Erythroblast (primary cell): ENCODE data around the gene FURIN.
"Not testable (repeated sequence)": the region's sequence is repeated elsewhere in the genome, so short reads cannot be mapped to it uniquely, and the experiment has no call there.

Experiments
- DNase-seq, 2 experiments: peaks; one replicate each; lab custom pipeline; 2025; lab: John Stamatoyannopoulos, UW
- GATA1 ChIP-seq: IDR thresholded peaks from 2 replicates; pipeline ENCODE4 v1.6.1; 2011; ENCODE audit warnings: low read depth, mild to moderate bottlenecking, control low read depth, low read length, moderate library complexity
- POLR2A ChIP-seq: IDR thresholded peaks from 2 replicates; pipeline ENCODE4 v1.6.1; 2011; ENCODE audit warnings: mild to moderate bottlenecking, low read length

FURIN gene

GRCh38 chr15:90837094-90837493 lies 31.3 kb upstream of the FURIN start:
- TF ChIP-seq POLR2A (no peak), GATA1 (no peak)
- peak; percentile 31 to 36 for DNase-seq

GRCh38 chr15:90838139-90838538 lies 30.2 kb upstream of the FURIN start:
- peak; percentile 54 to 69 for DNase-seq
- no peak for TF ChIP-seq POLR2A
- no peak for TF ChIP-seq GATA1

GRCh38 chr15:90838544-90838943 lies 29.8 kb upstream of the FURIN start:
- TF ChIP-seq GATA1 = no peak
- no peak for TF ChIP-seq POLR2A
- no peak for DNase-seq

GRCh38 chr15:90839187-90840071 lies 29.0 kb upstream of the FURIN start:
- peak; percentile 18 for TF ChIP-seq POLR2A
- TF ChIP-seq GATA1 = no peak
- peak; percentile 45 to 59 for DNase-seq

- peak; percentile 54 to 58 for DNase-seq
- TF ChIP-seq GATA1 (no peak), POLR2A (no peak)
Measured at GRCh38 chr15:90840157-90840855, 28.1 kb upstream of the FURIN start.

- DNase-seq = peak; percentile 98 to 99
- TF ChIP-seq POLR2A (peak; percentile 51), GATA1 (peak; percentile 90)
Measured at GRCh38 chr15:90840954-90841353, 27.4 kb upstream of the FURIN start.

GRCh38 chr15:90844696-90845095 lies 23.7 kb upstream of the FURIN start:
- DNase-seq = no peak
- TF ChIP-seq GATA1 (no peak), POLR2A (no peak)

DNA sequence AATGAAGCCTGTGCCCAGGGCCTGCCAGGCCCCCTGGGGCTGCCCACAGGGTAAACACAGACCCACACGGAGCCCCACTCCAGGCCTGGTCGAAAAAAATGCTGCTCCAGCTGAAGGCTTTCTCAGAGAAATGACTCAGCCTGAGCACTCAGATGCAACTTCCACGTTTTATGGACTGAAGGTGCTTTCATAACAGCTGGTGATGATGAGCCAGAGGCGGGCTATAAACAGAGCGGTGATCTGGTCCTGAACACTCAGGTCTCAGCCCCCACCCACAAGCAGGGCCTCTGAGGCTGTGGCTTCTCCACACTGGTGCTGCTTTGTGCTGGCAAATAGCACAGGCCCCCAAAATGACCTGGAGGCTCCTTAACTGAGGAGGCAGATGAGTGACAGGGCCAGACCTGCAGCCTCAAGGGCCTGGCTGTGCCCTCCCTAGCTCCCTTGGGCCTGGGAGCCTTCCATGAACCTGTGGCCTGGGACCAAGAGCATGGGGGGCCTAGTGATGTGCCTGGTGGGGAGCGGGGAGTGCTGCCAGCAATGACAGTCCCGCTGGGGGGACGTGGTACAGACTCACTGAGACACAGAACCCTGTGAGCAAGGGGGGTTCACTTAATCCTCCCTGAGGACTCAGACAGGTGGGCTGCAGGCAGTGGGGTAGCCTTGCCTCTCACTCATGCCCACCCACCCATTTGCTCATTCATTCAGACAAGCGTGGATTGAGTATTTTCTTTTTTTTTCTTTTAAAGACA lies 23.0 kb upstream of the FURIN start:
- no peak for TF ChIP-seq GATA1
- no peak for TF ChIP-seq POLR2A
- peak; percentile 49 to 83 for DNase-seq

DNA sequence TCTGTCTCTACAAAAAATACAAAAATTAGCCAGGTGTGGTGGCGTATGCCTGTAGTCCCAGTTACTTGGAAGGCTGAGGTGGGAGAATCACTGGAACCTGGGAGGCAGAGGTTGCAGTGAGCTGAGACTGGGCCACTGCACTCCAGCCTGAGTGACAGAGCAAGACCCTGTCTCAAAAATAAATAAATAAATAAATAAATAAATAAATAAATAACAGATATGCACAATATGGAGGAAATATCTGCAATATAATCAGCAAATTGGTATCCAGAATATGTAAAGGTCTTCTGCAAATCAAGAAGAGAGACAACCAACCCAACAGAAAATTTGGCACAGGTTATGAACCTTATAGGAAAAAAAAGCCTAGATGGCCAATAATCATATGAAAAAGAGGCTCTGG lies 19.0 kb upstream of the FURIN start:
- not testable (repeated sequence) for DNase-seq

- no peak for DNase-seq
- TF ChIP-seq POLR2A (no peak), GATA1 (no peak)
Measured at GRCh38 chr15:90851114-90851513, 17.3 kb upstream of the FURIN start.

DNA sequence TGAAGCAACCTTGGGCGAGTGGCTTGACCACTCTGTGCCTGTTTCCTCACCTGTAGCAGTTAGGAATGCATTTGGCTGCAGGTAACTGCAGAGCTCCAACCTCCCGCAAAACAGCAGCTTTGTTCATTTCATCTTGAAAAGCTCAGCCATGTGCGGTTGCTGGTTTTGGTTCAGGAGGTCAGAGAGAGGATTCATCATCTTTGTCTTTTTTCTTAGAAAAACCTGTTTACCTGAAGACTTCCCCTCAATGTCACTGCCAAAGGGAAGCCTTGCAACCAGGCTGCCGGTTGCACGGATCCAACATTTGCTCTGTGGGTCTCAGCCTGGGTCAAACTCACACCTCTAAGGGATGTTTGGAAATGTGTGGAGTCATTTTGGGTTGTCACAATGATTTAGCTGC lies 16.4 kb upstream of the FURIN start:
- TF ChIP-seq POLR2A (no peak), GATA1 (no peak)
- no peak for DNase-seq

DNA sequence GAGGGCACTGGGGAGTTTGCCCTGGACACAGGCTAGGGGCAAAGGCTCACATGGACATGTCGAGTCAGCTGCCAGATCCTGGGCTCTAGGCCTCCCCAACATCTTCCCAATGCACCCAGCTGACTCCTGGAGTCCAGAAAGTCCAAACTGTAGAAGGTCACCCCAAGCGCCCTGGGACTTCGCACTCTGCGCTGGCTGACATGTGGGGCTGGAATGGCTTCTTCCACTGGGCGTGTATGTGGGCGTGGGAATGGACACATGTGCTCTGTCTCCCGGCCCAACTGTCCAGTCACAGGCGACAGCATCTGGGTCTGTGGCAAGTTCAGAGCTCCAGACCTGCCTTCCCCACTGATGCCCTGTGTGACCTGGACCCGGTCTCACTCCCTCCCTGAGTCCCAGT lies 13.2 kb upstream of the FURIN start:
- TF ChIP-seq GATA1 = no peak
- TF ChIP-seq POLR2A = no peak
- DNase-seq = no peak

DNA sequence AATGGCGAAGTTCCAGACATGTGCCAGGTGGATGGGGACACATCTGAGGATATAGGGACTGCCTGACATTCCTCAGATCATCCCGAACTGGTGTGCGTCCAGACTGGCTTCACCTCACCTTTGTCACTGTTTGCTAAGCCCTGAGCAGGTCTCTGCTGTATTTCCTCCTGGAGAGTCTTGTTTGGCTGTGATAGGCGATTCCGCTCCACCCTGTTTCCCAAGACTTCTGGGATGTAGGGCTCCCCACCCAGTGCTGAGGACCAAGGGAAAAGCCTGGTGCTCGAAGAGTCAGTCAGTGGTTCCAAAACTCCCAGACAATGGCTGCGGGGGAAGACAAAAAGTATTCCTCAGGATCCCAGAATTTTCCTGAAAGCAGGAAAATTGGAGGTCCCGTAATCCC lies 11.1 kb upstream of the FURIN start:
- TF ChIP-seq GATA1 = no peak
- no peak for TF ChIP-seq POLR2A
- no peak for DNase-seq

- DNase-seq = no peak
- TF ChIP-seq GATA1 = no peak
- TF ChIP-seq POLR2A = no peak
Measured at GRCh38 chr15:90857883-90858443, 10.4 kb upstream of the FURIN start.
